Mucosa of stomach (tissue), 1 donor: ENCODE measurements around the gene ITGA2B.
"Not testable (repeated sequence)": the region's sequence is repeated elsewhere in the genome, so short reads cannot be mapped to it uniquely, and the experiment has no call there.

Experiments
- H3K27me3 ChIP-seq: one replicate; pipeline ENCODE4 v1.7.0; 2013; ENCODE audit warnings: mild to moderate bottlenecking, low read length; ENCODE audit not compliant: control insufficient read depth, insufficient read depth
- H3K36me3 ChIP-seq: one replicate; pipeline ENCODE4 v1.7.0; 2013; ENCODE audit warnings: low read length; ENCODE audit not compliant: control insufficient read depth, insufficient read depth
- H3K4me1 ChIP-seq: one replicate; pipeline ENCODE4 v1.7.0; 2013; ENCODE audit warnings: mild to moderate bottlenecking, low read length; ENCODE audit not compliant: control insufficient read depth, insufficient read depth
- H3K4me3 ChIP-seq: one replicate; pipeline ENCODE4 v1.7.0; 2013; ENCODE audit warnings: low read length
- H3K9ac ChIP-seq: one replicate; pipeline ENCODE4 v1.7.0; 2013; ENCODE audit warnings: mild to moderate bottlenecking, low read length, moderate library complexity
- H3K9me3 ChIP-seq: one replicate; pipeline ENCODE4 v1.7.0; 2013; ENCODE audit warnings: mild to moderate bottlenecking, low read length, moderate library complexity; ENCODE audit not compliant: control insufficient read depth
- donor health status: Pancreatic carcinoma.

ITGA2B gene

GRCh38 chr17:44402564-44403172 lies 13.2 kb upstream of the ITGA2B start:
- H3K36me3 ChIP-seq: no peaks in the 10 kb centered on the region
- H3K9me3 ChIP-seq: no peaks in the 10 kb centered on the region
- H3K4me1 ChIP-seq: no peaks in the 10 kb centered on the region
- H3K9ac ChIP-seq: no peak overlapping the region
- H3K27me3 ChIP-seq: no peaks in the 10 kb centered on the region
- no peak overlapping the region for H3K4me3 ChIP-seq

DNA sequence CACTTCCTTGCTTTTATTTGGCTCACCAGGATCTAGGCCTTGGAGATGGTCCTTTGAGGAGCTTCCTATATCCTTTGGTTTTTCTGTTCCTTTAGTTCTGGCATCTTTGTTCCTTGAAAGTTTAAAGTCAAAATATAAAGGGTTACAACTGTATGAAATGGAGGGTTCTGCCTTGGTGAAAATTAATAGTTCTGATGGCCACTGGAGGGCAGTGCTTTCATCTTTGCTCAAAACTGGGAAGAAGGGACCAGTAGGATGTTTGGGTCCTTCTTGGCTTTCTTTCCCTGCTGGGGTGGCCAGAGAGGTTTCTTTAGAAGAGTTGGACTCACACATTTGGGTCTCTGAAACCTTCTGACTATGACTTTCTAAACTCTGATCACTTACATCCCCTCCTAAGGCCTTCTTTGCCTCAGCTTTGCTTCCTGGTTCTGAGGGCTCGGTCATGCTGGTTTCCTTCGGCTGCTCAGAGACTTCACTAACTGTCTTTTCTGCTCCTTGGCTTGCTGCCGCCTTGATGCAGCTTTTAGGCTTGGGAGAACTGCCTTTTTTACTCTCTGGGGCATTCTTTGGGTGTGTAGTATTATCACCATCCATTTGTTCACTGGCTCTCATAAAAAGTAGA lies 10.9 kb upstream of the ITGA2B start:
- no peak overlapping the region for H3K9ac ChIP-seq
- no peaks in the 10 kb centered on the region for H3K27me3 ChIP-seq
- no peaks in the 10 kb centered on the region for H3K4me1 ChIP-seq
- no peak overlapping the region for H3K4me3 ChIP-seq
- no peaks in the 10 kb centered on the region for H3K36me3 ChIP-seq
- H3K9me3 ChIP-seq: no peaks in the 10 kb centered on the region

DNA sequence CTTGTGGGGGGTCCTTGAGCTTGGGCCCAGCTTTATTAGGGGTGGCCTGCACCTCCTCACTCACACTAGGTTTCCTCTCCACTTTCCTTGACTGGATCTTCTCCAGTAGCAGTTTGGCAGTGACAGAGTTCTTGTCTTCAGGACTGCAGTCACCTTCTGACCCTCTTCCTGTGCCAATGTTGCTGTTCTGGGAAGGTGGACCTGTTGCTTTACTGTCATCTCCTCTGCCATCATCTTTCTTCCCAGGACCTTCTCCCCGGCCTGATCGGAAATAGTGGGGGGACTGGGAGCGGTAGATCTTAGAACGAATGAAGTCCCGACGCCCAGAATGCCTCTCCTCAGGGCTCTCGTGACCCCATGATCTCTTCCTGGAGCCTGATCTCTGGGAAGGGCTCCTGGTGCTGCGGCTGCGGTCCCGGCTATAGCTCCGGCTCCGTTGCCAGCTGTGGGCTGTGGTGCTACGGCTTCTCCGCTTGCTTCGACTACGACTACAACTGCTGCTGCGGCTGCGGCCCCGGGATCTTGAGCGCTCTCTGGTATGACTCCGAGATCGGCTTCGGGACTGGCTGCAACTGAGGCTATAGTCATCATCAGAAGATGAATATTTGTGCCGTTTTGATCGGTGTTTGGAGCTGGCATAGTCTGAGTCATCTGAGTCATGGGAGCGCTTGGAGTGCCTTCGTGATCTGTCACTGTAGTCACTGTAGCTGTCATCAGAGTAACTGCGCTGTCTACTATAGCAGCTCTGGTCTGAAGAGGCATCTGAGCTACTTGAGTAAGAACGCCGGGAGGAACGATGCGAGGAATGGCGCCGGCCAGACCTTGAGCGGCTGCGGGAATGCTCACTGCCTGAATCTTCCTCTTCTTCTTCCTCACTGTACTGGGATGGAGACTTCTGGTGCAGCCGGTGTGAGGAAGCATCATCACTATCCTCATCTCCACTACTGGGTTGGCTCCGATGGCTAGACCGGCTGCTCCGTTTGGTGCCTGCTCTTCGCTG lies 9.5 kb upstream of the ITGA2B start:
- Histone ChIP-seq H3K4me1 (no peaks in the 10 kb centered on the region), H3K4me3 (no peak overlapping the region), H3K9me3 (no peaks in the 10 kb centered on the region), H3K36me3 (no peaks in the 10 kb centered on the region), H3K27me3 (no peaks in the 10 kb centered on the region), H3K9ac (no peak overlapping the region)

DNA sequence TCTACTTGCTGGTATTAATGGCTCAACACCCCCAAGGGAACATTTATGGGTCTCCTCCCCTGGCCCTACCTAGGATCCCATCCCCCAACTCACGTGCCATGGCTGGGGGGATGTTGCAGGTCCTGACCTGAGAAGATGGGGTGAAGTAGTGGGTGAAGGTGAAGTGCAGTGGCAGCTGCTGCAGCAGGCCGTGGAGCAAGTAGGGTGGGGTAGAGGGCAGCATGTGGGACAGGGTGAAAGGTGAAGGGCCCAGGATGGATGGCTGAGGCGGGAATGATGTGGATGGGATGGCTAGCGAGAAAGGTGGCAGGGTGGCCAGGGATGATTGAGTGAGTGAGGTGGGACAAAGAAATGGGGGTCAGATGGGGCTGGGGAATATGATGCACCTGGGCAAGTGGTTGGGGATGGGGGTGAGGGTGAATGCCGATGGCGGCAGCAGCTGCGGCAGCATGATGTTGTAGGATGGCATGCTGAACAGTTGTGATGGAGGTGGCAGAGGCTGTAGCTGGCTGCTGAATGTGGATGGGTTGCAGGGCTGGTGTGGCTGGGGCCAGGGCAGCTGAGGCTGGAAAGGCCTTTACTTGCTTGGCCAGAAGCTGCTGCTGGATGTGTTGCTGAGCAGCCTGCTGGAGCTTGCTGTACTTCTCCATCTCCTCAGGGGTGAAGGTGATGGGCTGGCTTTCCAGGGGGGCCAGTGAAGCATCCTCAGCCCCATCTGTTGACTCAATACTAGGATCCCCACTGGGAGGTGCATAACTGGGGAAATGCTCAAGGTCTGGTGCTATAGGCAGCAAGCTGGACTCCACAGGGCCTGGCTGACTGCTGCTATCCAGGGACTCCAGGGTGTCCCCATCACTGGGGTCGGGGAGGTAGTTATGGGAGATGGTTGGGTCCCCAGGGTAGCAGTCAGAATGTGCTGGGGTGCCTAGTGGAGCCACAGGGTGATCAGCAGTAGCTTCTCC lies 8.3 kb upstream of the ITGA2B start:
- no peak overlapping the region for H3K4me3 ChIP-seq
- peaks cover 6% of the 10 kb centered on the region for H3K4me1 ChIP-seq
- no peaks in the 10 kb centered on the region for H3K9me3 ChIP-seq
- H3K27me3 ChIP-seq: no peaks in the 10 kb centered on the region
- no peaks in the 10 kb centered on the region for H3K36me3 ChIP-seq
- H3K9ac ChIP-seq: no peak overlapping the region

GRCh38 chr17:44396946-44397345 lies 7.5 kb upstream of the ITGA2B start:
- Histone ChIP-seq H3K27me3 (no peaks in the 10 kb centered on the region), H3K4me3 (no peak overlapping the region), H3K9me3 (no peaks in the 10 kb centered on the region), H3K9ac (no peak overlapping the region), H3K36me3 (no peaks in the 10 kb centered on the region), H3K4me1 (peaks cover 7% of the 10 kb centered on the region)

- Histone ChIP-seq H3K27me3 (no peaks in the 10 kb centered on the region), H3K9me3 (no peaks in the 10 kb centered on the region), H3K36me3 (no peaks in the 10 kb centered on the region), H3K4me1 (peaks cover 7% of the 10 kb centered on the region), H3K4me3 (no peak overlapping the region), H3K9ac (no peak overlapping the region)
Measured at GRCh38 chr17:44394833-44395232, 5.4 kb upstream of the ITGA2B start.

- not testable (repeated sequence) for H3K9me3 ChIP-seq, H3K9ac ChIP-seq, H3K27me3 ChIP-seq, H3K36me3 ChIP-seq, H3K4me1 ChIP-seq, H3K4me3 ChIP-seq
Measured at GRCh38 chr17:44394112-44394511, 4.7 kb upstream of the ITGA2B start.

DNA sequence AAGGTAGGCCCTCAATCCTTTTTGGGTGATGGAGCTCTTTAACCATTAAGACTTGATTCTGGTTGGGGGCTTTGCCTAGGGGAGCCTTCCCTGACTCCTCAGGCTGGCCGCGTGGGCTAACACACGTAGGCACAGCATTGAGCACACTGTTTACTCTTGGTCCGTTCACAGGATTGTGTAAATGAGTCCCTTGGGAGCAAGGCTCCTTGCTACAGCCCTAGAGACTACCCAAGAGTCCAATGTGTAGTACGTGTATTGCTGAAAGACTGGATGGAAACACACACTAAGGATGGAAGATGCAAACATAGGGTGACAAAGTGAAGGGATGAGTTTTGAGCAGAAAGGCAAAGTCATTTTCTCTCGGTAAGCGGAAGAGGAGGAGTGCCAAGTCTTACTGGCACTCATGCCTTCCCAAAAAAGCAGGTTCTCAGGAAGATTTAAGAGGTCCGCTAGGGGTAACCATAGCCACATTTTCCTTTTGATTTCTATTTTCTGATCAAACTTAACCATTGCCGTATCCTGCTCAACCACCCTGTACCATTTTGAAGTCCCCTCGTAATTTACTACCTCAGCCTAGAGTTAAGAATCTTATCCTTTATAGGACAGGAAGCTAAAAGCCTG lies 911 bp upstream of the ITGA2B start:
- no peaks in the 10 kb centered on the region for H3K9me3 ChIP-seq
- peaks cover 17% of the 10 kb centered on the region for H3K4me1 ChIP-seq
- H3K36me3 ChIP-seq: no peaks in the 10 kb centered on the region
- H3K4me3 ChIP-seq: no peak overlapping the region
- H3K27me3 ChIP-seq: peaks cover 14% of the 10 kb centered on the region
- H3K9ac ChIP-seq: no peak overlapping the region

DNA sequence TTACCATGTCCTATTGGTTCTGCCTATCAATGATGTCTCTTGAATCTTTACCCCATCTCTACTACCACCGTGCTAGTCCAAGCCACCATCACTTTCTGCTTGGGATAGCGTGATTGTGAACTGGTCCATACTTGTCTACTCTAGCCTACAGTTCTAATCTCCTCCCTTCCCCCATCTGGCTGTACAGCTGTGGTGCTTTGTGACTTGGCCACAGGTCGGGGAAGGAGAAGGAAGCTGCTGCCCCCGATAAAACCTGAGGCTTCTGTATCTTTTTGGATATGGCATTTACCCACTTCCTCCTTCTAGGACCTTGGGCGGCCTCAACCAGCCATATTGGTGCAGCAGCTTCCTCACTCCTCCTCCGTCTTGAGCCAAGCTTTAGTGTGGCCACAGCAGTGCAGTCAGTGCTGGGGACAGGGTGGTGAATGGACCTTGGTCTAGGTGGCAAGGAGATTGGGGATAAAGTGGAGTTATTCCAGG lies 314 bp upstream of the ITGA2B start:
- Histone ChIP-seq H3K4me1 (peaks cover 21% of the 10 kb centered on the region), H3K4me3 (no peak overlapping the region), H3K9me3 (no peaks in the 10 kb centered on the region), H3K36me3 (no peaks in the 10 kb centered on the region), H3K27me3 (peaks cover 19% of the 10 kb centered on the region), H3K9ac (no peak overlapping the region)

- H3K27me3 ChIP-seq: peaks cover 38% of the 10 kb centered on the region
- H3K9ac ChIP-seq: no peak overlapping the region
- no peak overlapping the region for H3K4me3 ChIP-seq
- peaks cover 16% of the 10 kb centered on the region for H3K4me1 ChIP-seq
- no peaks in the 10 kb centered on the region for H3K36me3 ChIP-seq
- no peaks in the 10 kb centered on the region for H3K9me3 ChIP-seq
Measured at GRCh38 chr17:44387804-44388203, 1.6 kb downstream of the ITGA2B start.

DNA sequence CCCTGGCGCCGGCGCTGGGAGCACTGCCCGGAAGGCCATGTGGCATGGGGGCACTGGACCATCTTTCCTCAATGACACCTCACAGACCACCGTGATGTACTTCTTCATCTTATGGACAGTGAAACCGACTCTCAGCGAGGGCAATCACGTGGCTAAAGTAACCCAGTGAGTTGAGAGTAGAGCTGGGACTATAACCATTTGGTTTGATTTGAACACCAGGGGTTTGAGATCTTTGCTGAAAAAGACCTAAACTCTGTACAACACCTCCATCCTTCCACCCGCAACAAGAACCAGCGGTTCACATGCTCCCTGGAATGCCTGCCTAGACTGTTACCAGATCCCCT lies 3.3 kb downstream of the ITGA2B start:
- H3K9ac ChIP-seq: peak overlapping the region; percentile 59

More for the DNA sequence above, 3.3 kb downstream of the ITGA2B start:
- no peak overlapping the region for H3K4me3 ChIP-seq
- H3K36me3 ChIP-seq: no peaks in the 10 kb centered on the region
- peaks cover 15% of the 10 kb centered on the region for H3K4me1 ChIP-seq
- H3K27me3 ChIP-seq: peaks cover 42% of the 10 kb centered on the region
- H3K9me3 ChIP-seq: no peaks in the 10 kb centered on the region
